Non-pigmented ciliary epithelial cell (primary cell): ENCODE measurements around the gene KDM4D.
"Not testable (repeated sequence)": the region's sequence is repeated elsewhere in the genome, so short reads cannot be mapped to it uniquely, and the experiment has no call there.

Source experiments
- DNase-seq: peaks from one replicate; pipeline ENCODE4 v3.0.0-alpha.2; 2010; ENCODE audit warnings: low read depth

Gene KDM4D

DNA sequence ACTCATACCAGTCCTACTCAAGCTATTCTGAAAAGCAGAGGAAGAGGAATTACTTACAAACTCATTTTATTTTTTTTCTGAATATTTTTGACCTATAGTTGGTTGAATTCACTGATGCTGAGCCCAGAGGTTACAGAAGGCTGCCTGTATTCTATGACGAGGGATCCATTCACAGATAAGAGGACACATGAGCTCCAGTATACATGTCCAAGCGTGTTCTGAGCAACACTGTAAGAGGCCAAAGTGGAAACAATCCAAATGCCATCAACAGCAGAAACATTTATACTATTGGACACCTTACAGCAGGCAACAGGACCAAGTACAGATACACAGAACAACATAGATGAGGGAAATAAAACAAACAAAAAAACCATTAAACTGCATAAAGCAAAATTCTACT is 61.8 kb downstream of the KDM4D start:
- no peak for DNase-seq

DNA sequence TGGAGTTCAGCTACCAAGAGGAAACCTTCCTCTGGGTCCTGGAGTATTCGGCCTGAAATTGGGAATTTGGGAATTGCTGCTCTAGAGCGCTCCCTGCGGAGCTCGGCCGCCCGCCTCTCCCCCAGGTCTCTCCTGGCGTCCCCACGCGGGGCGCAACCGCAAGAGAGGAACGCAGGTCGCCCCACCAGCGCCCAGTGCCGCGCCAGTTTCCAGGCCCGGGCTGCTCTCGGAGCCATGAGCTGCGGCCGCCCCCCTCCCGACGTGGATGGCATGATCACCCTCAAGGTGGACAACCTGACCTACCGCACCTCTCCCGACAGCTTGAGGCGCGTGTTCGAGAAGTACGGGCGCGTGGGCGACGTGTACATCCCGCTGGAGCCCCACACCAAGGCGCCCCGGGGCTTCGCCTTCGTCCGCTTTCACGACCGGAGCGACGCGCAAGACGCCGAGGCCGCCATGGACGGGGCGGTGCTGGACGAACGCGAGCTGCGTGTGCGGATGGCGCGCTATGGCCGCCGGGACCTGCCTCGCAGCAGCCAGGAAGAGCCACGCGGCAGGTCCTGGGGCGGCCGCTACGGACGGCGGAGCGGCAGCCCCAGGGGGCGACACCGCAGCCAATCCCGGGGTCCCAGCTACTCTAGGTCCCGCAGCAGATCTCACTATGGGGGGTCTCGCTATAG is 64.0 kb downstream of the KDM4D start:
- not testable (repeated sequence) for DNase-seq

DNA sequence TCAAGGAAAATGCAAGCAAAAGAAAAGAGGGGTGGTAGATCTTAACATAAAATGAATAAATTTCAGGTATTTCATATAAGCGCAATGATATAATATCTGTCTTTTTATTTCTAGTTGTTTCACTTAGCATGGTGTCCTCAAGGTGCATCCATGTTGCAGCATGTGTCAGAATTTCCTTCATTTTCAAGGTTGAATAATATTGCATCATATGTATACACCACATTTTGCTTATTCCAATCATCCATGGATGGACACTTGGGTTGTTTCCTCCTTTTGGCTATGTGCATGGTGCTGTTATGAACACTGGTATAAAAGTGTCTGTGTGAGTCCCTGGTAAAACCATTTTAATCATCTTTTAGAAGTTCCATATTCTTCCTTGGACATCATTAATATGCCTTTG is 68.7 kb downstream of the KDM4D start:
- DNase-seq, result no peak

DNA sequence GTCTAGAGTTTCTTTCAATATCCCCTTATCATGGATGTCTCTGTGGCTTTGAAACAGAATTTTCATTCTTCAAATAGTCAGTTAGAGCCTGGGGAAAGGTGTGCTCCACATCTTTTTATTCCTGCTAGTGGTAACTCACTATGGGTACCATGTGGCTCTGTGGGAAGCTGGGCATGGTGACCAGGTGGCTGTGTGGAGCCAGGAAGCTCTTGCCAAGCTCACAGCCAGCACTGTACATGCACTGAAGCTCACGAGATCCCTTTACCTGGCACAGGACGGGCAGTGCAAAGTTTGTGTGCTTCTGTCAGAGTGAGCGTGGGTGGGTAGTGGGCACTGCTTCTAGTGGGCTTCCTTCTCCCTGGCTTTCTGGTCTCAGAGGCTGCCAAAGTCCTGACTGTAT is 69.4 kb downstream of the KDM4D start:
- no peak for DNase-seq

DNA sequence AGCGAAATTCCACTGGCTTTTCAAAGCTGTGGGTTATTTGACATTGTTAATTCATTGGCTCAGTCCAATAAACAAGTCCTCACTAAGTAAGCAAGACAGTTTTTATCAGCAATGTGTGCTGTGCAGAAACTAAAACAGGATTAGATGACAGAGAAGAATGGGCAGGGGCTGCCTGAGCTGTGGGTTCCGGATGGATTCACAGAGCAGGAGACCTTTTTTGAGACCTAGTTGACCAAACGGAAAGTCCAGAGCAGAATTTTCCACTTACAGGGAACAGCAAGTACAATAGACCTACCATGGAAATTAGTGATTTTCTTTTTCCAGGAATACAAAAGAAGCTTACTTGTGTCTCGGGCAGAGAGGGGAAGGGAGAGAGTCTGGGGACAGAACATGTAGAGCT is 70.5 kb downstream of the KDM4D start:
- DNase-seq, result no peak

DNA sequence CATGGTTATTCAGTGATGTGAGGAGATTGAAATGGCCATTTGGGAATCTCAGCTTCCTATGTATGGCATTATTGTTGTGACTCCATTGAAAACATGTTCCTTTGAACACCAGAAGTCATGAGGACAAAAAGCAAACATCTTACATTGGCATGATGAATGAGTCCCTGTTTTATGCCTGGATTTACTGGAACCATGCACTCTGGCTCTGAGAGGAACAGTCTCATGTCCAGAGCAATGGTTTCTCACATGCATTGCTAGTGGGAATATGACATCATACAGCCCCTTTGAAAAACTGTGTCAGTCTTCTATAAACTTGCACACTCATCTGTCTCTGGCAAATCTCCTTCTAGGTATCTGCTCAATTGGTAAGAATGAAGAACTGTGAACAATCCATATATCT is 72.3 kb downstream of the KDM4D start:
- no peak for DNase-seq
